ENCODE results near the gene PSMD8.
"Not testable (repeated sequence)": the region's sequence is repeated elsewhere in the genome, so short reads cannot be mapped to it uniquely, and the experiment has no call there.

PSMD8 gene

DNA sequence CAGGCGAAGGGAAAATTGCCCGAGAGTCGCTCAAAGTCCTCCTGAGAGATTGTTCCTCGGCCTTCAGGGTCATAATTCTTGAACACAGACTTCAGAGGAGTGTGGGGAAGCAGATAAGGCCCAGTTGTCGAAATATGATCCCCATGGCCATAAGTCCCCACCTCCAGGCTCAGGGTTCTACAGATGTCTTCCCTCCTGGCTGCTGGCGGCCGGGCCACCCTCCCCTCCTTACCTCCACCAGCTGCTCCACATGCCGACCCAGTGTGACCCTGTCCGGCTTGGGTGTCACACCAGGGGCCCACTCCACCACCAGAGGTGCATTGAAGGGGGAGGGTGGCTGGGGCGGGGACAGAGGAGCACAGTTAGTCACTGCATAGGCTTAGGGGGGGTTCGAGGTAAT, 38.6 kb downstream of the PSMD8 start:
- DNase-seq = no peak

DNA sequence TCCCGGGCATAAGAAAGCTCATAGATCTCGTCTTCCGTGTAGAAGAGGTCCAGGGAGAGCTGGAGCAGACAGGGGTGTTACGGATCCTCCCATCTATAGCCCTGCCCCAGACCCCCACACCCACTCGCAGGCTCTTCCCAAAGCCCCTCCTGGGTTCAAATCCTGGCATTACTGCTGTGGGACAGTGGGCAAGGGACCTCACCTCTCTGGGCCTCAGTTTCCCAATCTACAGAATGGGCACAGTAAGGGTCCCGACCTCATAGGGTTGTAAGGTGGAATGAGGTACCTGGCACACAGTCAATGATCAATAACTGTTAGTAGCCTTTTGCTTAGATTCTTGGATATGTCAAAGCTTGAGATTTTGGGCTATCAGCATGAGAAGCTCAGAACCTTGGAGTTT, 39.0 kb downstream of the PSMD8 start:
- no peak for DNase-seq

DNA sequence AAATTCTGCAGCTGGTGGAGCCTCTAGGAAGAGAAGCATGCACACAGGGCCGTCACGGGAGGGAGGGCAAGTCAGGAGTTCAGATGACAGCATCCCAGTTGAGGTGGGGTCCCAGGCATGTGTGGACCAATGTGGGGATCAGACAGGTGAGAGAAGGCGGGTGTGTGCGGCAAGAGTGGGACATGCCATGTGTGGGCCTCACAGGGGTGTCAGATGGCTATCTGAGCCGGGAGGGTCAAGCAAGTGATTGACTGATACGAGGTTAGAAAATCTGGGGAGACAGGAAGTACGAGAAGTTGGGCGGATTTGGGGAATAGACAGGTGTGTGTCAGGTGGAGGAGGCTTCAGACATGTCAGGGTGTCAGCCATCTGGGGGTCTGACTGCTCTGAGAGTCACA, 42.8 kb downstream of the PSMD8 start:
- DNase-seq = no peak

DNA sequence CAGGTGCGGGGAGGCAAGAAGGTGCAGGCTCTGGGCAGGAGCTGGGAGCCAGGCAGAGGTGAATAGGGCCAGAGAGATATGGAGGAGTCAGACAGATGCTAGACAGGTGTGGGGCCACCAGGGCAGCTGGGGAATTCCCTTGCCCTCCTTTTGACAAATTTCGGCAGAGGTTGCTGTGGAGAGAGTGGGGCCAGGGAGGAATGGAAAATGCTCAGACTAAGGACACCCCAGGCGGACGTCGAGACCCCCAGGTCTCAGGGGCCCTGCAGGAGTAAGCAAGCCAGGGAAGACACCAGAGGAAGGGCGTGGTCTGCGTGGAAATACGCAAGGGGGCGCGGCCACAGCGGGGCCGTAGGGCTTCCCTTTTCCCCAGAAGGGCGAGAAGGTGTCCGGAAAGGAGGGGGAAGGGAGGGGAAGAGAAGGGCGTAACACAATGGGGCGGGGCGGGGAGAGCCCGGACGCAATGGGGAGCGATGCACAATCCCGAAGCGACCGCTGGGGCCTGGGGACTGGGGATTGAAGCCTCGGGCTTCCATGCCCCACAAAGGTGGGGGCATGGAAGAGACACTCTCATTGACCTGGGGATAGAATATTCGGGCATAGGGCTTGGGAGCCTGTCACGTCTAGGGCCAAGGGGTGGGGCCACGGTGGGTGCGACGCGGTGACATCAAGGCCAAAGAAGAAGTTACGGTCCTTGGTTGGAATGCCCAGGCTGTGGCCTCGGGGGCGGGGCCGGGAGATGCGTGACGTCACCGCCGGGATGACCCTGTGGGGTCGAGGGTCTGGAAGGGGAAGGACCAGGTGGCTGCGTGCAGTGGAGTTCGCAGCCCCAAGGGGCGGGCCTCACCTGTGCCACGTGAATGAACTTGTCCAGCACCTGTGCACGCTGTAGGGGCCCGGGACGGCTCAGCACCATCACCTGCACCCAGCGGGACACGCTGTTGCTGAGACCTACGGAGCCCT, 43.5 kb downstream of the PSMD8 start:
- DNase-seq = peak; percentile 23

DNA sequence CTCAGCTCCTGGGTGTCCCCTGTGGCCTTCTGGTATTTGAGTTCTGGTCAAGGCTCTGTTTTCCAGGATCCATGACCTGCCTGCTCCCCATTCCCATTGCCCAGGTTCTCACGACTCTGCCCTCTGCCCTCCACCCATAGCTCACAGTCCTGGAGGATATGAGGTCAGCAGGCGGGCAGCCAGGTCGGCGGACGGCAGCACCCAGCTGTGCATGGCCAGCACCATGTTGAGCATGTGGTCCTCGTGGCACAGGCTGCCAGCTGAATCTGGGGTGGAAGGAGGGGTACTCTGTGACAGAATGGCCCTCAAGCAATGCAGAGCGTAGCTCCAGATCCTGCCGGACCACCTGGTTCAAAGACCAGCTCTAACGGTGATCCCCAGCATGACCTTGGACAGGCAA, 46.6 kb downstream of the PSMD8 start:
- DNase-seq = no peak

DNA sequence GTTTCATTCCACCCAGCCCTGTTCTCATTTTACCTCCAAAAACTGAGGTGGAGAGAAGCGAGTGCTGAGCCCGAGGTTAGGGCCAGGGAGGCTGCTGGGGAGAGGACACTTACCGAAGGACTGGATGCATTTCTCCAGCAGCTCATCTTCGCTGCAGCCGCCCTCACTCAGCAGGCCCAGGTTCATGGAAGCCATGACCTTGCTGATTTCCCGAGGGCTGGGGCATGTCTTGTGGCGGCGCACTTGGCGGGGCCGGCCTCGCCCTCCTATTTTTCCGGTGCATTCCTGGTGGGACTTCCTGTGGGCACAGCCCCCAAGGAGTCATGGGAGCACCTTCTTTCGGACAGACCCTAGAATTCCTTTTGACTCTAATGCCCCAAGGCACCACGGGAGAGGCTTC, 47.5 kb downstream of the PSMD8 start:
- DNase-seq = no peak

DNA sequence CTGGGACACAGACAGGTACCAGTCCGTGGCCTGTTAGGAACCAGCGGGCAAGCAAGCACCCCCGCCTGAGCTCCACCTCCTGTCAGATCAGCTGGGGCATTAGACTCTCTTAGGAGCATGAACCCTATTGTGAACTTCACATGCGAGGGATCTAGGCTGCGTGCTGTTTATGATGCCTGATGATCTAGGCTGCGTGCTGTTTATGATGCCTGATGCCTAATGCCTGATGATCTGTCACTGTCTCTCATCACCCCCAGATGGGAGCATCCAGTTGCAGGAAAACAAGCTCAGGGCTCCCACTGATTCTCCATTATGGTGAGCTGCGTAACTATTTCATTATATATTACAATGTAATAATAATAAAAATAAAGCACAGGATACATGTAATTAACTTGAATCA, 48.1 kb downstream of the PSMD8 start:
- DNase-seq = no peak

DNA sequence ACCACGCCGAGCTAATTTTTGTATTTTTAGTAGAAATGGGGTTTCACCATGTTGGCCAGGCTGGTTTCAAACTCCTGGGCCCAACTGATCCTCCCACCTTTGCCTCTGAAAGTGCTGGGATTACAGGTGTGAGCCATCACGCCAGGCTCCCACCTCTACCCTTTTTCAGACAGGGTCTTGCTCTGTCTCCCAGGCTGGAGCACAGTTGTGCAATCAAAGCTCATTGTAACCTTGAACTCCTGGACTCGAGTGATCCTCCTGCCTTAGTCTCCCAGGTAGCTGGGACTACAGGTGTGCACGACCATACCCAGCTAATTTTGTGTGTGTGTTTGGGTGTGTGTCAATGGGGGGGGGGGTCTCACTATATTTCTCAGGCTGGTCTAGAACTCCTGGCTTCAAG, 49.9 kb downstream of the PSMD8 start:
- DNase-seq = no peak

DNA sequence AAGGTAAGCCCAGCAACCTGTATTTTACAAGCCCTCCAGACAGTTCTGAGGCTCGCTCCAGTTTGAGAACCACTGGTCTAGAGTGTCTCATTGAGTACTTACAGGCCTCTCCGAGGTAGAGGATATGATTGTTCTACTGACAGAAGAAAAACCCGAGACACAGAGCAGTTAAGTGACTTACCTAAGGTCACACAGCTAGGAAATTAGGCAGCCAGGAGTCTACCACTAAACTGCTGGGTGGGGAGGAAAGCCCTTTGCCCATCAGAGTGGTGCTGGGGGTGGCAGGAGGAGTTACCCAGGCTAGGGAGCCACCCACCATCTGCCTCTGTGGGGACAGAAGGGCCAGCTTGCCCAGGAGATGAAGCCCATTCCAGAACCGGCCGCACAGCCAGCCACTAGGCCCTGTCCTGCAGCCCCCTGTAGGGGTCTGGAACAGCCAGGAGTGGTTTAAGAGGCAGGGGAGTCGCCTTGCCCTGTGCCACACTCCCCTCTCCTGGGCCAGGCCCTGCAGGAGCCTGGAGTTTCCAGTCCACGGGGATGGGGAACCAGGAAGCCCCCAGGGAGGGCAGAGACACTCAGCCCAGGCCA, 50.9 kb downstream of the PSMD8 start:
- no peak for DNase-seq

DNA sequence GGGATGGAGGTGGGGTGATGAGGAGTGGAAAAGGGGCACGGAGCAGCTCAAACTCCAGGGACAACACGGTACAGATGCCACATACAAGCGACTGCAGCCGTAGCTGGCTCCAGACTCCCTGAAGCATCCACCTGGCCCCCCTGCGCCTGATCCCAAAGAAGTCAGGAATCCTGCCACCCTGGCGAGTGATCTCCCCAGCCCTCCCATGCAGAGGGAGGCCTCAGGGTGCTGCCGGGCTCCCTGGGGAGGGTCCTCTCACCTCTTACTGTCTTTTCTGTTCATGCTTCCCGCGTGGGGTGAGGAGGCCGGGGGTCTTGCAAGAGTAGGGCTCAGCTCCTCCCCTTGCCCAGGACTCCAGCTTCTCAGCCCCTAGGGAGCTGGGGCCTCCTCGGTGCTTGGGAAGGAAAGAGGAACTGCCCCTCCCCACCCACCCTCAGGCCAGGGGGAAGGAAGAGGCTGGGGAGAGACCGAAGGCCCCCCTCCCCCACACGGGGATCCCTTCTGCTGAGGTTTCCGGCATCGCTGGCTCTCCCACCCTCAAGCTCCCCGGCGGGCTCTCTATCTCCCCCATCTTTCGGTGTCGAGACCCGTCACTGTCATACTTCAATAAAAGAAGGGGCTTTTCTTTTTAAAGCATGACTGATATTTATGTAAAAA, 51.6 kb downstream of the PSMD8 start, which contains the start of gene RASGRP4:
RASGRP4 (minus strand) TSS at position 410 of the 657 bp plus-strand sequence; CDS start at position 282, 128 bp downstream.
- DNase-seq = no peak

DNA sequence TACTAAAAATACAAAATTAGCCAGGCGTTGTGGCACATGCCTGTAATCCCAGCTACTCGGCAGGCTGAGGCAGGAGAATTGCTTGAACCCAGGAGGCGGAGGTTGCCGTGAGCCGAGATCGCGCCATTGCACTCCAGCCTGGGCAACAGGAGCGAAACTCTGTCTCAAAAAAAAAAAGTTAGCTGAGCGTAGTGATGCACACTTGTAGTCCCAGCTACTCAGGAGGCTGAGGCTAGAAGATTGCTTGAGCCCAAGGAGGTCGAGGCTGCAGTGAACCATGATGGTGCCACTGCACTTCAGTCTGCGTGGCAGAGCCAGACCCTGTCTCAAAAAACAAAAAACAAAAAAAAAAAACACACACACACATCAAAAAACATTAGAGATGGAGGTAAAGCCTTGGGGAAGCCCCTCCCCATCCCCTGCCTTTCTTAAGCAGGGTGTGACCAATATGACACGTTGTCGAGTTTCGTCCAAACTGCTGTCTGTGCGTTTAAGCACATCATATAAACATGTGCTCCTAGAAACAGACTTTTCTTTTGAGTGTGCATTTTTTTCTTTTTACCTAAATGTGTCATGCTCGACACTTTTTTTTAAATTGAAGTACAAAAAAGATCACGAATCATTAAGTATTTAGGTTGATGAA, 52.8 kb downstream of the PSMD8 start:
- not testable (repeated sequence) for DNase-seq

DNA sequence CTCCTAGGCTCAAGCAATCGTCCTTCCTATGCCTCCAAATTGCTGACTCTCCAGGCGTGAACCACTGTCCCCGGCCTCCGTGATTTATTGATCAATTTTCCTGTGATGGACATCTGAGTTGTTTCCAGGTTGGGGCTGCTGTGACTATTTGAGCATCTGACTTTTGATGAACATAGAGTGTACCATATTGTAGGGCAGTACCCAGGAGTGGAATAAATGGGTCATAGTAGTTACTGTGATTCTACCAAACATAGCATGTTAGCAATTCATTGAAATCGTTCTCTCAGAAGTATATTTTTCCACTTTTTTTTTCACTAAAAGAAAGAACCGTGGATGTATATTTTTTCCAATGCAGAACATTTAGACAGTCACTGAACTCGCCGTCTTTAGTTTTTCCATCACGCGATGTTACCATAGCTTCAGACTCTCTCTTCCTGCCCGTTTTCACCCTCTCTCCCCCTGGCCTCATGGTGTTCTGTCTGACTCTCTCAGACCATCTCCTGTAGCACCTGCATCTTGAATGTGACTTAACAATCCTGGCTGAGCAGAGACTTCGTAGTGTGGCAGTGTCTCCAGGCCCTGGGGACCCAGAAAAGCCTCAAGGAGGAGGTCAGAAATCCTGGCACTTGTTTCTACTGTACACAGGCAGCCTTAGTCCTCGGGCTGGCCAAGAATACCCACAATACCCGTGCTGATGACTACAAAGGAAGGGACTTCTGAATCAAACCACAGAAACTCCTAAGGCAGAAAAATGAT, 54.9 kb downstream of the PSMD8 start:
- DNase-seq = no peak

DNA sequence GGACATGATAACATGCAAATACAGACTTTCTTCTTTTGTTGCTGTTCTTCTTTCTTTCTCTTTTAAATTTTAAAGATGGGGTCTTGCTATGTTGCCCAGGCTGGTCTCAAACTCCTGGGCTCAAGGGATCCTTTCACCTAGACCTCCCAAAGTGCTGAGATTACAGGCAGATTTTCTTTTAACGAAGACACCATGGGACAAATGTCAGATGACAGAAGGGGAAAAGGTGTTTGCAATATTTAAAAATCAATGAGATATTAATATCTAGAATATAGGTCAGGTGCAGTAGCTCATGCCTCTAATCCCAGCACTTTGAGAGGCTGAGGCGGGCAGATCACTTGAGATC, 55.4 kb downstream of the PSMD8 start:
- DNase-seq = no peak

DNA sequence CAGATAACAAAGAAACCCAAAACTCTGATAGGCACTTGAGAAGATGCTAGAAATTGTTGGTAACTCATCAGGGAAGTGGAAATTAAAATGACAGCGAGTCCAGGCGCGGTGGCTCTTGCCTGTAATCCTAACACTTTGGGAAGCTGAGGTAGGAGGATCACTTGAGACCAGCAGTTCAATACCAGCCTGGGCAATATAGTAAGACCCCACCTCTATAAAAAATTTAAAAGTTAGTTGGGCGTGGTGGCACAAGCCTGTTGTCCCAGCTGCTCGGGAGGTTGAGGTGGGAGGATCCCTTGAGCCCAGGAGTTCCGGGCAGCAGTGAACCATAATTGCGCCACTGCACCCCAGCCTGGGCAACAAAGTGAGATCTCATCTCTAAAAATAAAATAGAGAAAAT, 56.6 kb downstream of the PSMD8 start:
- DNase-seq = no peak

DNA sequence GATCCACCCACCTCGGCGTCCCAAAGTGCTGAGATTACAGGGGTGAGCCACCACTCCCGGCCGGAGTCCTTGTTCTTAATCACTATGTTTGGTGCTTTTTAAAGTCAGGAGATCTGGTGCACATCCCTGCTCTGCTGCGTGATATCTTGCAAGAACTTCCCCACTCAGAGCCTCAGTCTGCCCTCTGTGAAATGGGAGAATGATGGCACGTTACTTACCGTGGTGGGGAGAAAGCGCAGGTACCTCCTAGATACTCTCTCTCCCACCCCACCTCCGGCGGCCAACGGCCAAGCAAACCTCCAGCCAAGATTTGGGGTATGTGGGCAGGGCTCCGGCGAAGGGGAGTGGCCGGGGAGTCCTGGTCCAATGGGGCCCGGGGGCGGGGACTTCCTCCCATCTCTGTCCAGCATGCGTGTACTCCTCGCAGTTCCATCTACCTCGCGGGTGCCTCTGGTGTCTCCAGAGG, 58.9 kb downstream of the PSMD8 start, which contains the start of gene RYR1:
RYR1 (plus strand) TSS at position 424 of the 466 bp plus-strand sequence. CDS start 139 bp downstream, outside the sequence.
- DNase-seq = no peak
